AG08395 (cell line): Measurements from ENCODE around the gene UTF1.

Experiments used
- DNase-seq: peaks from one replicate; pipeline ENCODE4 v3.0.0; 2012; ENCODE audit warnings: mixed read lengths, low spot score

Gene UTF1

GRCh38 chr10:133279326-133280226 is 49.6 kb downstream of the UTF1 start:
- DNase-seq, result no peak

DNA sequence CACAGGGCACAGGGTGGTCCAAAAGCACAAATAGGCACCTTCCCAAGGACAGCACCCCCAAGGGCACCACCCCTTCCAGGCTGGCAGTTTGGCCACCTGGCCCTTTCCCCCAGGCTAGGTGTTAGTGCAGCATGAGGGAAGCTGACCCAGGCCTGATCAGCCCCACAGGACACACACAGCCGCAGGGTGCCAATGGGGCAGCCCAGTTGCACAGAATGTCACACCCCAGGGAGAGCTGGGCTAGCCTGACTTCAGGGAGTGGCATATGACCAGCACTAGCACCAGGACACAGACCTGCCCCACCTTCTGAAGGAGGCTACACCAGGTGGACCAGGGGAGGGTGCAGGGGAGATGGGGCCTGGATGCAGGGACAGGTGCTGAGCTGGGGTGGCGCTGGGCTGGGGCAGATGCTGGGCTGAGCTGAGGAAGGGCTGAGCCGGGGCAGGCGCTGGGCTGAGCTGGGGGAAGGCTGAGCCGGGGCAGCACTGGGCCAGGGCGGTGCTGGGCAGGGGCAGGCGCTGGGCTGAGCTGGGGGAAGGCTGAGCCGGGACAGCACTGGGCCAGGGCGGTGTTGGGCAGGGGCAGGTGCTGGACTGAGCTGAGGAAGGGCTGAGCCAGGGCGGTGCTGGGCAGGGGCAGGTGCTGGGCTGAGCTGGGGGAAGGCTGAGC is 50.5 kb downstream of the UTF1 start:
- no peak for DNase-seq

DNA sequence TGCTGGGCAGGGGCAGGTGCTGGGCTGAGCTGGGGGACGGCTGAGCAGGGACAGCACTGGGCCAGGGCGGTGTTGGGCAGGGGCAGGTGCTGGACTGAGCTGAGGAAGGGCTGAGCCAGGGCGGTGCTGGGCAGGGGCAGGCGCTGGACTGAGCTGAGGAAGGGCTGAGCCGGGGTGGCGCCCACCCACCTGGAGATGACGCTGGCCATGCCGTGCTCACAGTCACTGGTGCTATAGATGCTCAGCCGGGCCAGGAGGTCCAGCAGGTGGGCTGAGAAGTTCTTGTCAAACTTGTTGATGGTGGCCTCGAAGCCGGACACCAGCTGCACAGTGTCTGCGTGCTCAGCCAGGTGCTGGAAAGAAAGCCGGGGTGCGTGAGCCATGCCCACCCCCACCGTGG is 51.1 kb downstream of the UTF1 start:
- no peak for DNase-seq
